ENCODE measurements around the gene HENMT1. TPM values are rescaled to one million over a fixed set of nuclear protein-coding genes. Genes with fewer than 3 reads are reported as not detected.
A peak's percentile ranks its signal among the peaks of the same experiment; 100 is the strongest.
"Not testable (repeated sequence)": the region's sequence is repeated elsewhere in the genome, so short reads cannot be mapped to it uniquely, and the experiment has no call there.

HENMT1 gene
- polyA plus RNA-seq, 1 experiment, result 2.2 TPM

DNA sequence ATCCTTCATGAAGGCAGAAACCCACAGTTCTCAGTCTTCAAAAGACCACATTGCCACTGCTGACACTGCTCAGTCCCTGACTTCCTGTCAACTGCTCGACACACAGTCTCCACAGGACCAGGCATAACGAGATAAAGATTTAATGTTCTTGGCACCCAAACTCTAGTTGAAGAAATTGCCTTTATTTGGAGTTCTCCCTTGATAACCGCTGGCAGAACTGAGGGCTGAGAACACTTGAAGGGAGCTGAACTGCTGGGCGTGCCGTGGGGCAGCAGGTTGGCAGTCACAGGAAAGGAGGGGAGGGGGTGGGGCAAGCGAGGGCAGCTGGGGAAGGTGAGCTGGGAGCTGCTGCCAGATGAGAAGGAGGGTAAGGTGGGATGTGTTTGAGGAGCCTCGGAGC is 15.9 kb downstream of the HENMT1 start:
- no peak for DNase-seq (ENCODE audit: low read depth)
- TF ChIP-seq, protein P1, sequence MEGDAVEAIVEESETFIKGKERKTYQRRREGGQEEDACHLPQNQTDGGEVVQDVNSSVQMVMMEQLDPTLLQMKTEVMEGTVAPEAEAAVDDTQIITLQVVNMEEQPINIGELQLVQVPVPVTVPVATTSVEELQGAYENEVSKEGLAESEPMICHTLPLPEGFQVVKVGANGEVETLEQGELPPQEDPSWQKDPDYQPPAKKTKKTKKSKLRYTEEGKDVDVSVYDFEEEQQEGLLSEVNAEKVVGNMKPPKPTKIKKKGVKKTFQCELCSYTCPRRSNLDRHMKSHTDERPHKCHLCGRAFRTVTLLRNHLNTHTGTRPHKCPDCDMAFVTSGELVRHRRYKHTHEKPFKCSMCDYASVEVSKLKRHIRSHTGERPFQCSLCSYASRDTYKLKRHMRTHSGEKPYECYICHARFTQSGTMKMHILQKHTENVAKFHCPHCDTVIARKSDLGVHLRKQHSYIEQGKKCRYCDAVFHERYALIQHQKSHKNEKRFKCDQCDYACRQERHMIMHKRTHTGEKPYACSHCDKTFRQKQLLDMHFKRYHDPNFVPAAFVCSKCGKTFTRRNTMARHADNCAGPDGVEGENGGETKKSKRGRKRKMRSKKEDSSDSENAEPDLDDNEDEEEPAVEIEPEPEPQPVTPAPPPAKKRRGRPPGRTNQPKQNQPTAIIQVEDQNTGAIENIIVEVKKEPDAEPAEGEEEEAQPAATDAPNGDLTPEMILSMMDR (IDR thresholded peaks at IDR 0.05; ENCODE audit: insufficient read depth, low read depth, low read length), result no peak
- H3K27me3 ChIP-seq (ENCODE audit: control insufficient read depth, insufficient read depth, low read length), result no peaks in the 10 kb centered on the region
- no peak overlapping the region for H3K4me3 ChIP-seq (ENCODE audit: low read depth, low read length)
- CTCF ChIA-PET, result interaction anchor here (0.6 to 6.6 kb wide), 12 partner anchors 9 to 328 kb away, joined by 3 to 149 read pairs (median 4); partner anchors contain the start of gene EEIG2
- POLR2A ChIA-PET, result no interaction called here
- no peaks in the 10 kb centered on the region for H3K36me3 ChIP-seq (ENCODE audit: control insufficient read depth, insufficient read depth, low read length)

DNA sequence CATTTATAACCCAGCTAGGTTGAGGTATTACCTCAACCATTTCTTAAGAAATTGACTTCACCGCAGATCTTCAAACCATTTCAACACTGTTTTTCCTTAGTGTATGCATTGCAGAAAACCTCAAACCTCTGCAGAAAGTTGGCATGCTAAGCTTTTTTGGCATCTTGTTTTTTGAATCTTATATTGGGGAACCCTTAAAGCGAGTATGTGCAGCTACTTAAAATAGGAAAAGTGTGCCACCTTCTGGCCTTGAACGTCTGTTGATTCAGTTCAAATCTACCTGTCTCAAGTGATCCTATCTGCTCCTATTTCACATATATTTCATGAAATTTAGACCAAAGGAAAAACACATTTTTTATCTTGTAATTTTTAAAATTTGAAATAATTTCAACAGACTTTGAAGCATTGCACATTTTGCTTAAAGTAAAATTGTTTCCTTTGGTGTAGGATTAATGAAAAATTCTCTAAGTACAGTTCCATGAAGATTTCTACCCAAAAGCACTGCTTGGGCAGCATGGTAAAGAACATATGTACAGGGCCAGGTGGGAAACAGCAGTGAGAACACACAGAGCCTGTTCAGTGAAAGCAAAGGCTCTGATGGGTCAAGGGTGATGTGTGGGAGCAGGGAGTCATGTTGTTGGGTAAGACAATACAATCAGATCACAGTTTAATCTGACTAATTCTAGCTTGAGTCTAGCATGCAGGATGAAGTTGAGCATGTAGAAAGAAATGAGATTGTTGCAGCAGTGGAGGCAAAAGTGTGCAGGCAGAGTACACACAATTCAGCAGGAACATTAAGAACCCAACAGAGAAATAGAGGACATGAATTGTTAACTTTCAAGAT is 17.2 kb downstream of the HENMT1 start:
- TF ChIP-seq, protein P1 (IDR thresholded peaks at IDR 0.05; ENCODE audit: insufficient read depth, low read depth, low read length), result peak; percentile 55

DNA sequence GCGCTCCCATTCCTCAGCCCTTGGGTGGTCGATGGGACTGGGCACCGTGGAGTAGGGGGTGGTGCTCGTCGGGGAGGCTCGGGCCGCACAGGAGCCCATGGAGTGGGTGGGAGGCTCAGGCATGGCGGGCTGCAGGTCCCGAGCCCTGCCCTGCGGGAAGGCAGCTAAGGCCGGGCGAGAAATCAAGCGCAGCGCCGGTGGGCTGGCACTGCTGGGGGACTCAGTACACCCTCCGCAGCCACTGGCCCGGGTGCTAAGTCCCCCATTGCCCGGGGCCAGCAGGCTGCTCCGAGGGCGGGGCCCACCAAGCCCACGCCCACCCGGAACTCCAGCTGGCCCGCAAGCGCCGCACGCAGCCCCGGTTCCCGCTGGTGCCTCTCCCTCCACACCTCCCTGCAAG is 20.0 kb downstream of the HENMT1 start:
- H3K27me3 ChIP-seq (ENCODE audit: control insufficient read depth, insufficient read depth, low read length); H3K36me3 ChIP-seq (ENCODE audit: control insufficient read depth, insufficient read depth, low read length); DNase-seq (ENCODE audit: low read depth); H3K4me3 ChIP-seq (ENCODE audit: low read depth, low read length); POLR2A ChIA-PET: not testable (repeated sequence)
- CTCF ChIA-PET, result interaction anchor here (1.0 to 2.2 kb wide), 2 partner anchors 10 to 129 kb away, joined by 3 to 11 read pairs; no protein-coding TSS in a partner anchor

More for the DNA sequence above, 17.2 kb downstream of the HENMT1 start:
- no peaks in the 10 kb centered on the region for H3K27me3 ChIP-seq (ENCODE audit: control insufficient read depth, insufficient read depth, low read length)
- no peaks in the 10 kb centered on the region for H3K36me3 ChIP-seq (ENCODE audit: control insufficient read depth, insufficient read depth, low read length)
- H3K4me3 ChIP-seq (ENCODE audit: low read depth, low read length), result no peak overlapping the region
- ChIA-PET CTCF (interaction anchor here (0.6 to 6.6 kb wide), 29 partner anchors 8 to 443 kb away, joined by 3 to 149 read pairs (median 4); partner anchors contain the start of genes EEIG2 and PRPF38B), POLR2A (interaction anchor here (0.6 kb wide), 1 partner anchor 457 kb away, joined by 5 read pairs; no protein-coding TSS in a partner anchor)
- peak; percentile 19 for DNase-seq (ENCODE audit: low read depth)

DNA sequence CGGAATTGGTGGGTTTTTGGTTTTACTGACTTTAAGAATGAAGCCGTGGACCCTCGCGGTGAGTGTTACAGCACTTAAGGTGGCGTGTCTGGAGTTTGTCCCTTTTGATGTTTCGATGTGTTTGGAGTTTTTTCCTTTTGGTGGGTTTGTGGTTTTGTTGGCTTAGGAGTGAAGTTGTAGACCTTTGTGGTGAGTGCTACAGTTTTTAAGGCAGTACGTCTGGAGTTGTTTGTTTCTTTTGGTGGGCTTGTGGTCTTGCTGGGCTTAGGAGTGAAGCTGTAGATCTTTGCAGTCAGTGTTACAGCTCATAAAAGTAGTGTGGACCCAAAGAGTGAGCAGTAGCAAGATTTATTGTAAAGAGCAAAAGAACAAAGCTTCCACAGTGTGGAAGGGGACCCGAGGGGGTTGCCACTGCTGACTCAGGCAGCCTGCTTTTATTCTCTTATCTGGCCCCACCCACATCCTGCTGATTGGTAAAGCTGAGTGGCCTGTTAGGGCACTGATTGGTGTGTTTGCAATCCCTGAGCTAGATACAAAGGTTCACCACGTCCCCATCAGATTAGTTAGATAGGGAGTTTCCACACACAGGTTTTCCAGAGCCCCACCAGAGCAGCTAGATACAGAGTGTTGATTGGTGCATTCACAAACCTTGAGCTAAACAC is 20.9 kb downstream of the HENMT1 start:
- H3K27me3 ChIP-seq (ENCODE audit: control insufficient read depth, insufficient read depth, low read length), result no peaks in the 10 kb centered on the region
- no peaks in the 10 kb centered on the region for H3K36me3 ChIP-seq (ENCODE audit: control insufficient read depth, insufficient read depth, low read length)
- TF ChIP-seq, protein P1 (IDR thresholded peaks at IDR 0.05; ENCODE audit: insufficient read depth, low read depth, low read length), result no peak
- no peak for DNase-seq (ENCODE audit: low read depth)
- ChIA-PET POLR2A (no interaction called here), CTCF (interaction anchor here (0.7 to 2.2 kb wide), 3 partner anchors 10 to 758 kb away, joined by 3 to 11 read pairs (median 3); no protein-coding TSS in a partner anchor)
- no peak overlapping the region for H3K4me3 ChIP-seq (ENCODE audit: low read depth, low read length)

DNA sequence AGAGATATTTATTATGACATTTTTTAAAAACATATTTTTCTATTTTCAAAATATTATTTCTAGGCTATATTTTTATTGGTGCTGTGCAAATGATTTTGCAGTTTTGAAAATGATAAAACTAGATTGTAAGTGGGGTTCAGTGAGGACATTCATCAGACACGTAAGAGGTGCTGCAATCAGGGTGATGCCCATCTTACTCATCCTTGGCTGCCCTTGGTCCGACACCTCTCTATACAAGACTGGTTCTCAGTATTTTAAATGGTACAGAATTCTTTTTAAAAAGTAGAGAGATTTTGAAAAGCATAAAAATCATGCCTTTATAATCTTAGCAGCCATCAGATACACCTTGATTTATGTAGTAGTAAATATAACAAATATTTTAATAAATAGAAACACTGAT is 24.0 kb downstream of the HENMT1 start:
- TF ChIP-seq, protein P1 (IDR thresholded peaks at IDR 0.05; ENCODE audit: insufficient read depth, low read depth, low read length), result no peak
- ChIA-PET CTCF (interaction anchor here (0.5 to 1.0 kb wide), 2 partner anchors 111 to 125 kb away, joined by 3 read pairs; no protein-coding TSS in a partner anchor), POLR2A (no interaction called here)
- Histone ChIP-seq H3K27me3 (ENCODE audit: control insufficient read depth, insufficient read depth, low read length) (no peaks in the 10 kb centered on the region), H3K4me3 (ENCODE audit: low read depth, low read length) (no peak overlapping the region), H3K36me3 (ENCODE audit: control insufficient read depth, insufficient read depth, low read length) (no peaks in the 10 kb centered on the region)
- DNase-seq (ENCODE audit: low read depth), result no peak

Data from BJ (cell line).